GM21723 (cell line): Measurements from ENCODE around the gene ARRDC3.
"Not testable (repeated sequence)": the region's sequence is repeated elsewhere in the genome, so short reads cannot be mapped to it uniquely, and the experiment has no call there.

Experiments used
- ATAC-seq: cut with Tn5 transposase; IDR thresholded peaks from one replicate; pipeline ENCODE4 v1.9.1; 2021; ENCODE audit warnings: mild to moderate bottlenecking, moderate library complexity; ENCODE audit not compliant: unreplicated experiment

Gene ARRDC3

GRCh38 chr5:91383027-91383955, at the start of gene ARRDC3:
TSS of gene ARRDC3 (minus strand) at chr5:91383317. CDS start at chr5:91383092, 225 bp downstream.
- ATAC-seq = peak; percentile 54

GRCh38 chr5:91430949-91431348, 47.8 kb upstream of the ARRDC3 start:
- no peak for ATAC-seq

- no peak for ATAC-seq
These were observed 41.7 kb upstream of the ARRDC3 start for GRCh38 chr5:91424638-91425436.

- ATAC-seq = no peak
These were observed 40.8 kb upstream of the ARRDC3 start for GRCh38 chr5:91423871-91424270.

- no peak for ATAC-seq
These were observed 37.8 kb upstream of the ARRDC3 start for GRCh38 chr5:91420879-91421278.

GRCh38 chr5:91419571-91420537, 36.7 kb upstream of the ARRDC3 start:
- ATAC-seq = peak; percentile 66

GRCh38 chr5:91419136-91419535, 36.0 kb upstream of the ARRDC3 start:
- no peak for ATAC-seq

- ATAC-seq = no peak
These were observed 35.0 kb upstream of the ARRDC3 start for GRCh38 chr5:91418158-91418557.

- no peak for ATAC-seq
These were observed 34.1 kb upstream of the ARRDC3 start for GRCh38 chr5:91417219-91417618.

GRCh38 chr5:91416491-91416890, 33.4 kb upstream of the ARRDC3 start:
- ATAC-seq = no peak

GRCh38 chr5:91409304-91409703, 26.2 kb upstream of the ARRDC3 start:
- ATAC-seq = no peak

GRCh38 chr5:91408710-91409109, 25.6 kb upstream of the ARRDC3 start:
- ATAC-seq = no peak

GRCh38 chr5:91407204-91407603, 24.1 kb upstream of the ARRDC3 start:
- ATAC-seq = no peak

- ATAC-seq = no peak
These were observed 20.3 kb upstream of the ARRDC3 start for GRCh38 chr5:91403438-91403837.

GRCh38 chr5:91401175-91401574, 18.1 kb upstream of the ARRDC3 start:
- ATAC-seq = no peak

- ATAC-seq = no peak
These were observed 14.7 kb upstream of the ARRDC3 start for GRCh38 chr5:91397791-91398190.

- ATAC-seq = no peak
These were observed 7.2 kb upstream of the ARRDC3 start for GRCh38 chr5:91390268-91390667.

GRCh38 chr5:91389555-91389954, 6.4 kb upstream of the ARRDC3 start:
- ATAC-seq = not testable (repeated sequence)

- ATAC-seq = no peak
These were observed 5.2 kb upstream of the ARRDC3 start for GRCh38 chr5:91388362-91388761.

GRCh38 chr5:91386120-91386519, 3.0 kb upstream of the ARRDC3 start:
- no peak for ATAC-seq

- not testable (repeated sequence) for ATAC-seq
These were observed 2.5 kb upstream of the ARRDC3 start for GRCh38 chr5:91385596-91385995.
